Skeletal muscle cell (primary cell): ENCODE data around the gene RRAD.
"Not testable (repeated sequence)": the region's sequence is repeated elsewhere in the genome, so short reads cannot be mapped to it uniquely, and the experiment has no call there.

Experiments used
- DNase-seq: peaks from one replicate; pipeline ENCODE4 v3.0.0-alpha.2; 2010; ENCODE audit warnings: low read depth
- H3K4me3 ChIP-seq: 2 replicates; pipeline ENCODE4 v1.5.1; 2011; ENCODE audit warnings: low read depth, mild to moderate bottlenecking, control low read depth, low read length, moderate library complexity

The RRAD gene, protein sequence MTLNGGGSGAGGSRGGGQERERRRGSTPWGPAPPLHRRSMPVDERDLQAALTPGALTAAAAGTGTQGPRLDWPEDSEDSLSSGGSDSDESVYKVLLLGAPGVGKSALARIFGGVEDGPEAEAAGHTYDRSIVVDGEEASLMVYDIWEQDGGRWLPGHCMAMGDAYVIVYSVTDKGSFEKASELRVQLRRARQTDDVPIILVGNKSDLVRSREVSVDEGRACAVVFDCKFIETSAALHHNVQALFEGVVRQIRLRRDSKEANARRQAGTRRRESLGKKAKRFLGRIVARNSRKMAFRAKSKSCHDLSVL

DNA sequence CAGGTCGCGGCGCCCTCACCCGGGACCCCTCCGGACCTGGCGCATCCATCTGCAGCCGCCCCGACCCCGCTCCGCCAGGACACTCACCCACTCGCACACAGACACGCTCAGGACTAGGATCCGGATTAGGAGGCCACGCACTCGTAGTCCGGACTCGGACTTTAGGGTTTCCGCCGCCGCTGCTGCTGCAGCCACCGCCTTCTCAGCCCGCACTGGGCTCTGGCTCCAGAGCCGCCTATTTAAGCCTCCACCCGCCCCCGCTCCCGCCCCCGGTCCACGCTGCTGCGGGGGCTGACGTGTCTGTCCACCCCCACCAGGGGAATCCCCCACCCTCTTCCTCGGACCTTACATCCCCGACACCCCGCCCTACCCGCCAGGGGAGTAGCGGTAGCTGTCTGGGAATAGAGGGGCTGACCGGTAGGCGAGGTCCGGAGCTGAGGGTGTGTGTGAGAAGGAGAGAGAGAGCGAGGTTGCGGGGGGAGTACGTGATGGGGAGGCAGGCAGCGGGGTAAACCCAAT is at the start of gene RRAD:
RRAD (minus strand) TSS at position 214 of the 519 bp plus-strand sequence. CDS start 356 bp downstream, outside the sequence.
- no peak for DNase-seq
- peak within 1 kb of the TSS; percentile 37 for H3K4me3 ChIP-seq

DNA sequence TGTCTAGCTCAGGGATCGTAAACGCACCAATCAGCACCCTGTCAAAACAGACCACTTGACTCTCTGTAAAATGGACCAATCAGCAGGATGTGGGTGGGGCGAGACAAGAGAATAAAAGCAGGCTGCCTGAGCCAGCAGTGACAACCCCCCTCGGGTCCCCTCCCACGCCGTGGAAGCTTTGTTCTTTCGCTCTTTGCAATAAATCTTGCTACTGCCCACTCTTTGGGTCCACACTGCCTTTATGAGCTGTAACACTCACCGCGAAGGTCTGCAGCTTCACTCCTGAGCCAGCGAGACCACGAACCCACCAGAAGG is 49.6 kb upstream of the RRAD start:
- not testable (repeated sequence) for H3K4me3 ChIP-seq, DNase-seq

DNA sequence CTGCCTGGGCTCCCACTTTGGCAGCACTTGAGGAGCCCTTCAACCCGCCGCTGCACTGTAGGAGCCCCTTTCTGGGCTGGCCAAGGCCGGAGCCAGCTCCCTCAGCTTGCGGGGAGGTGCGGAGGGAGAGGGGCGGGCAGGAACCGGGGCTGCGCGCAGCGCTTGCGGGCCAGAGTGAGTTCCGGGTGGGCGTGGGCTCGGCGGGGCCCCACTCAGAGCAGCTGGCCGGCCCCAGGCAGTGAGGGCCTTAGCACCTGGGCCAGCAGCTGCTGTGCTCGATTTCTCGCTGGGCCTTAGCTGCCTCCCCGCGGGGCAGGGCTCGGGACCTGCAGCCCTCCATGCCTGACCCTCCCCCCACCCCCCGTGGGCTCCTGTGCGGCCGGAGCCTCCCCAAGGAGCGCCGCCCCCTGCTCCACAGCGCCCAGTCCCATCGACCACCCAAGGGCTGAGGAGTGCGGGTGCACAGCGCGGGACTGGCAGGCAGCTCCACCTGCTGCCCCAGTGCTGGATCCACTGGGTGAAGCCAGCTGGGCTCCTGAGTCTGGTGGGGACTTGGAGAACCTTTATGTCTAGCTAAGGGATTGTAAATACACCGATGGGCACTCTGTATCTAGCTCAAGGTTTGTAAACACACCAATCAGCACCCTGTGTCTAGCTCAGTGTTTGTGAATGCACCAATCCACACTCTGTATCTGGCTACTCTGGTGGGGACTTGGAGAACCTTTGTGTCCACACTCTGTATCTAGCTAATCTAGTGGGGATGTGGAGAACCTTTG is 49.0 kb upstream of the RRAD start:
- not testable (repeated sequence) for DNase-seq, H3K4me3 ChIP-seq

GRCh38 chr16:66973716-66974115 is 48.4 kb upstream of the RRAD start:
- DNase-seq, result no peak
- no peak overlapping the region for H3K4me3 ChIP-seq

- DNase-seq, result no peak
- no peak overlapping the region for H3K4me3 ChIP-seq
These were observed 47.6 kb upstream of the RRAD start for GRCh38 chr16:66972983-66973382.

DNA sequence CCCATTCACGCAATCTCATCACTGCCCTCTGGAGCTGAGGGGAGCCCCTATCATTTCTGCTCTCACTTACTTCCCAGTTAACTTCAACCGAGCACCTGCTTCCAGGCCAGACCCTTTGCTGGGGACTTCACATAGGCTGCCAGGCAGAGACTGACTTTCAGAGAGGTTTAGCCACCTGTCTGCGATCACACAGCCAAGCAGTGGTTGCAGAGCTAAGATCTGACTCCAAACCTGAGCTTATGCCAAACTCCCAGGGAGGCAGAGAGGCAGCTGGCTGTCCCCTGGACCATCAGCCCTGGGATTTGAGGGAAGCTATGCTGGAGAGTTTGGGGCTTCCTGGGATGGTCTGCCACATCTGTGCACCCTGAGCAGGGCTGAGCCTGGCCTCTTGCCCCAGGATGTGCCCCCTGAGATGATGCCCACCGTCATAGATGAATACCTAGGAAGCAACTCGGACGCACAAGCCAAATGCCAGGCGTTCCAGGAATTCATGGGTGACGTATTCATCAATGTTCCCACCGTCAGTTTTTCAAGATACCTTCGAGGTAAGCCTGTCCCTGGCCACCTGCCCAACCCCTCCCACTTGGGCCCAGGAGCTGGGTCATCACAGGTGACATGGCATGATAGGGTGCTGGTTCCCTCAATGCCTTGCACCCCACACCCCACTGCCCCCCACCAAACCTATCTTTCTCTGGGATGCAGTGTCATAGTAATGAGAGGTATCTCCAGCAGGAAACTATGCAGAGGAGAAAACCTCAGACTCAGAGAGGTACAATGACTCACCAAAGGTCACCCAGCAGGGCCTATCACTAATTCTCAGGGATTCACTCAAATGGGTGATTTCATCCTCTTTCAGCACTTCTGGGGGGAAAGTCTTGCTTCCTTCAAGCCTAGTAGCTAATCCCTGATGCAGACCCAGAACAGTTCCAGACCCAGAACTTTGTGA is 45.7 kb upstream of the RRAD start:
- DNase-seq, result no peak
- no peak overlapping the region for H3K4me3 ChIP-seq

GRCh38 chr16:66968847-66969246 is 43.5 kb upstream of the RRAD start:
- no peak overlapping the region for H3K4me3 ChIP-seq
- DNase-seq, result no peak

DNA sequence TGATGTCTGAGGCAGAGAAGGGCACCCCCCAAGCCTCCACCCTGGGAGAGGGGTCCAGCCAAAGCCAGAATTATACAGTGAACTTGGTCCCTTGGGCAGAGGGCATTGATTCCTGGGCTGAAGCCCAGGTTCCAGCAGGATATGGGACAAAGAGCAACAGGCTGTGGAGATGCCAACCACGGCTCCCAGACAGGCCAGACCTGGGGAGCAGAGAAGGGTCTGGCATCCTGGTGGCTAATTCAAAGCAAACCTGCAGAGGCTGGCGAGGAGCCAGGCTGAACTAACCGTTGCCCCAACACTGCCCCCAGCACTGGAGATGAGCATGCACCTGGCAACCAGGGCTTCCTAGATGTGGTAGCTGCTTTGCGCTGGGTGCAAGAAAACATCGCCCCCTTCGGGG is 38.7 kb upstream of the RRAD start:
- no peak overlapping the region for H3K4me3 ChIP-seq
- DNase-seq, result no peak

DNA sequence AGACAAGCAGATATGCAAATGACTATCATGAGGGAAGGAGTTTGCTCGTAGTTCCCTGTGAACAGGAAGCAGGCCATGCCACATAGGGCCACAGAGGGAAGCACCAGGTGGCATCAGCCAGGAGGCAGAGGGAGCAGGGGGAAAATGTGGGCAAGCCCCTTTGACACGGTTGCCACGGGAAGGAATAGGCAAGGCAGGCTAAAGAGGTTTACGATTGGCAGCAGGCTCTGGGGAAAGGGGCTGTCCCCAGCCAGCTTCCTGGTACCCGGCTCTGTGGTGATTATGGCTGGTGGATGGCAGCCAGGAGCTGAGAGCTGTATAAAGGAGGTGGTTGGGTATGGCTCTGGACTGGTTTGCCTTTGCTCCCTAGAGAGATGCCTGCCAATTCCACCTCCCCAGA is 36.6 kb upstream of the RRAD start:
- H3K4me3 ChIP-seq, result no peak overlapping the region
- DNase-seq, result no peak

- H3K4me3 ChIP-seq, result no peak within 1 kb of the TSS
- no peak for DNase-seq
These were observed 35.9 kb upstream of the RRAD start, which contains the start of gene CES3 for GRCh38 chr16:66961065-66961744. CES3 (plus strand) TSS chr16:66961266; CDS start chr16:66961308, 42 bp downstream.

DNA sequence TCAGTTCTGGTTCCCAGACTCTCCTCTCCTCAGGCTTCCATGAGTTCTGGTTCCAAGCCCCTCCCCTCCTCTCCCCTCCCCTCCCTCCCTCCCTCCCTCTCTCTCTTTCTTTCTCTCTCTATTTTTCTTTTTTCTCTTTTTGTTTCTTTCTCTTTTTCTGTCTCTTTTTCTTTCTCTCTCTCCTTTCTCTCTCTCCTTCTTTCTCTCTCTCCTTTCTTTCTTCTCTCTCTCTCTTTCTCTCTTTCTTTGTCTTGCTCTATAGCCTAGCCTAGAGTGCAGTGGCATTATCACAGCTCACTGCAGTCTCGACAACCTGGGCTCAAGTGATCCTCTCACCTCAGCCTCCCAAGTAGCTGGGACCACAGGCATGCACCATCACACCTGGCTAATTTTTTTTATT is 34.9 kb upstream of the RRAD start:
- no peak overlapping the region for H3K4me3 ChIP-seq
- no peak for DNase-seq

- DNase-seq, result no peak
- H3K4me3 ChIP-seq, result no peak overlapping the region
These were observed 34.4 kb upstream of the RRAD start for GRCh38 chr16:66959704-66960161.

GRCh38 chr16:66958857-66959703 is 33.7 kb upstream of the RRAD start:
- no peak for DNase-seq
- H3K4me3 ChIP-seq, result no peak overlapping the region

DNA sequence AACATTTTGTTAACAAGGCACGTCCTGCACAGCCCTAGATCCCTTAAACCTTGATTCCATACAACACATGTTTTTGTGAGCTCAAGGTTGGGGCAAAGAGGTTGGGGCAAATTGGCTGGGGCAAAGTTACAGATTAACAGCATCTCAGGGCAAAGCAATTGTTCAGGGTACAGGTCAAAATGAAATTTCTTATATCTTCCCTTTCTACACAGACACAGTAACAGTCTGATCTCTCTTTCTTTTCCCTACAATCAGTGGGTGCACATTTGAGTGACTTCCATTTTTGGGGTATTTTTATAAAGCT is 30.8 kb upstream of the RRAD start:
- H3K4me3 ChIP-seq, DNase-seq: not testable (repeated sequence)

GRCh38 chr16:66955363-66956153 is 30.2 kb upstream of the RRAD start:
- DNase-seq, H3K4me3 ChIP-seq: not testable (repeated sequence)

GRCh38 chr16:66954097-66954659 is 28.8 kb upstream of the RRAD start:
- no peak overlapping the region for H3K4me3 ChIP-seq
- DNase-seq, result peak; percentile 28

GRCh38 chr16:66953462-66954096 is 28.2 kb upstream of the RRAD start:
- no peak for DNase-seq
- no peak overlapping the region for H3K4me3 ChIP-seq
